Epidermal melanocyte (primary cell): Measurements from ENCODE around the gene PLK5.

Source experiments
- DNase-seq: peaks from one replicate; pipeline ENCODE4 v3.0.0; 2011; ENCODE audit warnings: low spot score; ENCODE audit not compliant: insufficient read length

The PLK5 gene

GRCh38 chr19:1555487-1556389, 31.9 kb downstream of the PLK5 start:
- DNase-seq, result no peak

DNA sequence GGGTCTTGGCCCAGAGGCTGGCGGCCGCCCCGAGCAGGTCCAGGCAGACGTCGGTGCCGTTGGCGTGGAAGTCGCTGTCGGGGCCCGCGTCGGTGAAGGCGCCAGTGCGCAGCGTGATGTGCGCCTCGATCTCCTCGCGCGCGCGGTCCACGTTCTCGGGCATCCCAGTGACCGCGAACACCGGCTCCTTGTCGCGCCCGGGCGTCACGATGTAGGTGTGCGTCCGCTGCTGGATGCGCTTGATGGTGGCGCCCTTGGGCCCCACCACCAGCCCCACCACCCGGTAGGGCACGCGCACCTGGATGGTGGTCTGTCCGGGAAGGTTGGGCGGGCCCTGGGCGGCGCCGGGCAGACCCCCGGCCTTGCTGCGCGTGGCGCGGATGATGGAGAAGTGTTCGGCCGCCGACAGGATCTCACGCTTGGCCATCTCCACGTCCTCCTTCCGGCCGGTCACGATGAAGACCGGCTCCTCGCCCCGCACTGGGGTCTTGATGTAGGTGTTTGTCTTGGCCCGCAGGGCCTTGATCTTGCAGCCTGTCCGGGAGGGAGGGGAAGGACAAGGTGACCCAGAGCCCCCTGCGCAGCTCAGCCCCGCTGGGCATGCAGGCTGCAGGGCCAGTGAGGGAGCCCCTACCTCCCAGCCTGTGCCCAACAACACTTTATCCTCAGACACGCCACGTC, 32.7 kb downstream of the PLK5 start:
- no peak for DNase-seq

DNA sequence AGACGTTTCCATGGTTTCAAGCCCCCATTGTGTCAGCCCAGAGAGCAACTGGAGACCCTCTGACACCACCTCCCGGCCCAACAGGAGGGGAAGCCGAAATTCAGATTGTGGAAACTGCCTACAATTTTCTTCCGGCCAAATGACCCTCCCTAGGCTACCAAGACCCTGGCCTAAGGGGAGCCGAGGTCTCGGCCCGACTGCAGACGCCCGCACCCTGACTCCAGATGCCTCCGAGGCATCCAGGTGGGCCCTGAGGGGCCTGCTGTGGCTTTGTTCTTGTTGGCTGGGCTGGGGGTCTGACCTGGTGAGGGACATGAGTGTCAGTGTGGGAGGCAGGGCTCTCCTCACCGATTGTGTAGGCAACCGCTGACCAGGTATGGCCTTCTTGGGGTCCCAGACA, 34.7 kb downstream of the PLK5 start:
- no peak for DNase-seq

DNA sequence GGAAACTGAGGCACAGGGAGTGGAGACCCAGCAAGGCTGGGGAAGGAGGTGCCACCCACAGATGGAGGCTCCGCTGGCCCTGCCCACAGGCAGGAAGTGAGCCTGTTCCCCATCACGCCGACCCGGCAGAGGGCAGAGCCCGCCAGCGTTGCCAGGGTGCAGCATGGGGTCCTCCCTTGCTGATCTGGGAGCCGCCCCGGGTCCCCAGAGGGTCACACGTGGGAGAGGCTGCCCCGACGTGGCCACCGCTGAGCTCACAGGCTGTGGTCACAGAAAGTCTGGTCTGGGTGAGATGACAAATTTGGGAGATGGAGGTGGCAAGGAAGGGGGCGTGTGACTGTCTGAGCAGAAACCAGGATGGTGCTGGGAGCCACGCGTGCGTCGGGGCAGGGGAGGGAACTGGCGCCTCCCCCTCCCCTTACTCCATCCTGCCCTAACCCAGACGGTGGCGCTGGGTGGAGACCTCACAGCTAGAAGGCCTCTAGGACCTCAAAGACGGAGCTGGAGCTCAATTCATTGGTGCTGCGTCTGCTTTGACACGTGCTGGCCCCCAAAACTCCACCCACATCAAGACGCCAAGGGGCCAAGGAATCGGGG, 36.5 kb downstream of the PLK5 start:
- DNase-seq, result no peak

DNA sequence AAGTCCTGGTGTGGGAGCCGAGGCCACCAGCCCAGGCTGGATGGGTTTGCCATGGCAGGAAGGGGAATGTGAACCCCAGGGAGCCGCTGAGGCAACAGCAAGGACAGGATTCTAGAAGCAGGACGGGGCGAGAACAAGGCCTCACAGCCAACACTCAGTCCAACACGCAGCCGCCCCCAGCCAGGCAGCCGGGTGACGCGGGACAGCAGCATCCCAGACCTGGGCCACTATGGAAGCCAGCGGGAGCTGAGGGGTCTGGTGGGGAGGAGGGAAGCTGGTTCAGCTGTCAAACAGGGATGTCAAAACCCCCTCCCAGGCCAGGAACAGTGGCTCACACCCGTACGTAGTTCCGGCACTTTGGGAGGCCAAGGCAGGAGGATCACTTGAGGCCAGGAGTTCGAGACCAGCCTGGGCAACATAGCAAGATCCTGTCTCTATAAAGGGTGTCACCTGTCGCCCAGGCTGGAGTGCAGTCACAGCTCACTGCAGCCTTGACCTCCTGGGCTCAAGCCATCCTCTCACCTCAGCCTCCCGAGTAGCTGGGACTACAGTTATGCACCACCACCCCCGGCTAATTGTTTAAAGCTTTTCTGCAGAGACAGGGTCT, 37.5 kb downstream of the PLK5 start:
- DNase-seq, result no peak

GRCh38 chr19:1563251-1563650, 39.4 kb downstream of the PLK5 start:
- no peak for DNase-seq

DNA sequence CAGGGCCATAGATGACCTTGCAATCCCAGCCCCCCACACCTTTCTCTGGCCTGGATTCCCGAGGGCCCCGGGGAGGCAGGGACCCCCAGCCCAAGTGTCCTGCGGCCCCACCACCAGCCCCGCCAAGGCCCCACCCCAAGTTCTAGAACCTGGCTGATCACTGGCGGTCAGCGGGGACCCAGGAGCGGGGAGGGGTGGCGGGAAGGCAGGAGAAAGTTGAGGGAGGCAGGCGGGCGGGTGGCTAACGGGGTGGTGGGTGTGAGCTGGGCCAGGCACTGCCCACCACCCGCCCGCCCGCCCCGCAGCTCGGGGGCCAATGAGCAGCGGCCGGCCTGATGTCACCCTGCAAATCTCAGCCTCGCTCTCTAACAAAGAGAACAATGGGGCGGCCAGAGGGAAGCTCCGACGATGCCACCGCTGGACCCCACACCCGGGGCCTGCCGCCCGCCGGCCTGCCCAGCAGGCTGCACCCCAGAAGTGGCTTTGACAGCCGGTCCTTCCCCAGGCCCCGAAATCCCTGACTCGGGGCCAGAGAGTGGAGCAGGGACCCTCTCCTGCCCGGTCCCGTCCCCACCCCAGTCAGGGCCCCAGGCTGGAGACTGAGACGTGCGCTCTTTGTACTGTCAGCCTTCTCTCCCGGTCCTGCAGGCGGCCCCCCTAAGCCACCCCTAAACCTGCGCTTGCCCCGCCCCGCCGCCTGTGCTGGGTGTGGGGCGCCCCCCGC, 42.7 kb downstream of the PLK5 start:
- DNase-seq, result peak; percentile 96

- DNase-seq, result peak; percentile 69
These were observed 43.4 kb downstream of the PLK5 start for GRCh38 chr19:1567116-1567847.

- DNase-seq, result no peak
These were observed 44.0 kb downstream of the PLK5 start for GRCh38 chr19:1567848-1568227.

GRCh38 chr19:1568320-1569019, 44.6 kb downstream of the PLK5 start, which contains the start of gene MEX3D:
TSS of gene MEX3D (minus strand) at chr19:1568325. CDS start at chr19:1568058, 267 bp downstream.
- DNase-seq, result peak; percentile 94

- DNase-seq, result no peak
These were observed 46.1 kb downstream of the PLK5 start for GRCh38 chr19:1569997-1570396.

- DNase-seq, result no peak
These were observed 47.0 kb downstream of the PLK5 start for GRCh38 chr19:1570836-1571235.

- no peak for DNase-seq
These were observed 47.5 kb downstream of the PLK5 start for GRCh38 chr19:1571358-1571757.

DNA sequence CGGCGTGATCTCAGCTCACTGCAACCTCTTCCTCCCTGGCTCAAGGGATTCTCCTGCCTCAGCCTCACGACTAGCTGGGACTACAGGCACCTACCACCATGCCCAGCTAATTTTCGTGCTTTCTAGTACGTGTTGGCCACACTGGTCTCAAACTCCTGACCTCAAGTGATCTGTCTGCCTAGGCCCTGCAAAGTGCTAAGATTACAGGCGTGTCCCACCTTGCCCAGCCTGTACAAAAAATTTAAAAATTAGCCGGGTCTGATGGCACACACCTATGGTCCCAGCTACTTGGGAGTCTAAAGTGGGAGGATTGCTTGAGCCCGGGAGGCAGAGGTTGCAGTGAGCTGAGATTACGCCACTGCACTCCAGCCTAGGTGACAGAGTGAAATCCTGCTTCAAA, 48.9 kb downstream of the PLK5 start:
- DNase-seq, result no peak

DNA sequence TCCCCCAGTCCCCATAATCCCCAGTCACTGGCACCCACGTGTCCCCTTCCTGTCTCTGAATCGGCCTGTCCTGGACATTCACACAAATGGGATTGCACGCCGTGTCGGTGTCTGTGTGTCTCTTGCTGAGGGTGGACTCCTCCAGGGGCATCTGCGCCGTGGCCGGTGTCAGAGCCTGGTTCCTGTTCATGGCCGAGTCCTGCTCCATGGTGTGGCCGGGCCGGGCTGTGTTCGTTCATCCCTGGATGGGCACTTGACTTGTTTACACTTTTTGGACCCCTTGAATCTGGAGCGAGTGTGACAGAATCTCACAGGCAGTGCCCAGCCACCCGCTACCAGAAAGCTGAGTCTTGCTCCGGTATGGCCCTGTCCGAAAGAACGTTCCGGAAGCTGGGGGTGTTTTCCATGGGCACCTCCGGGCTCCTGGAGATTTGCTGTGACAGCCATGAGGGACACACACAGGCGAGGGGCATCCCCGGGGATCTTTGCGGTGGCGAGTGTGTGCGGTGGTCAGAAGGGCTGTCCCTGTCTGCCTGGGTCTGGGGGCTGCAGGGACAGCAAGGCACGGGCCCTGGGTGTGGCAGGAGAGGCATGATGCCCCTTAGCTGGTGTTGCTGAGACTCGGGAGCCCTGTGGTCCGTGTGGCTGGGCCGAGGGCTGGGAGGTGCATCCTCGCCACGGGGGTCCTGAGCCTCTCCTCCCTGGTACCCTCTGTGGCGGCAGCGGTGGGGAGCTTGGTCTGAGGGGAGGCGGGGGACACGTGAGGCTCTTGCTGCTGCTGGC, 50.7 kb downstream of the PLK5 start:
- DNase-seq, result no peak

GRCh38 chr19:1575323-1576241, 51.7 kb downstream of the PLK5 start:
- DNase-seq, result no peak

- no peak for DNase-seq
These were observed 52.6 kb downstream of the PLK5 start for GRCh38 chr19:1576242-1577089.
